Measurements from ENCODE around the gene TAOK2. TPM values are rescaled to one million over a fixed set of nuclear protein-coding genes. Genes with fewer than 3 reads are reported as not detected.

TAOK2 gene
- polyA plus RNA-seq, 2 of the 4 experiments (the other 2 are of a cell fraction) = 13.7 to 30.8 TPM

- ChIA-PET POLR2A (interaction anchor here (0.6 to 2.6 kb wide), 11 partner anchors 10 to 769 kb away, joined by 3 to 42 read pairs (median 5); partner anchors contain the start of genes ASPHD1, SEZ6L2, TAOK2 and TMEM219), CTCF (interaction anchor here (0.6 to 4.8 kb wide), 11 partner anchors 9 to 96 kb away, joined by 3 to 28 read pairs (median 6); partner anchors contain the start of genes INO80E, TAOK2 and TMEM219)
- FAIRE-seq = no peak
- no peak for TF ChIP-seq HEYL (CRISPR knock-in tag; IDR thresholded peaks at IDR 0.05)
- no peak for TF ChIP-seq EHMT2 (IDR thresholded peaks at IDR 0.05; ENCODE audit: low read depth)
- no peak for TF ChIP-seq FOSL2 (IDR thresholded peaks at IDR 0.05)
- no peak for TF ChIP-seq FOSL2 (CRISPR knock-in tag; IDR thresholded peaks at IDR 0.05)
- no peak for TF ChIP-seq NFE2L2 (conservative IDR thresholded peaks at IDR 0.05; ENCODE audit: low read length)
- TF ChIP-seq HOXA7 (CRISPR knock-in tag; IDR thresholded peaks at IDR 0.05) = no peak
- no peak for TF ChIP-seq ATOH8 (CRISPR knock-in tag; IDR thresholded peaks at IDR 0.05; ENCODE audit: low read depth)
- TF ChIP-seq POLR2A (IDR thresholded peaks at IDR 0.05; ENCODE audit: low read length) = no peak
- TF ChIP-seq ZFP36 (IDR thresholded peaks at IDR 0.05; ENCODE audit: borderline replicate concordance, partially characterized antibody) = no peak
- ATAC-seq = peak; percentile 9 to 16; a peak in 3 of 6 replicates
- H3K4me1 ChIP-seq = peaks cover 19% of the 10 kb centered on the region
- no peak for DNase-seq (ENCODE audit: low read depth in 1 of 2, low spot score in 1 of 2)
- peak overlapping the region; percentile 96 to 98 for H3K27ac ChIP-seq
- WGBS (ENCODE audit: missing lambda C conversion rate) = 9% methylated on average over 9 of the region's 9 CpGs
- peak overlapping the region; percentile 98 for H3K4me2 ChIP-seq
- H3K9me3 ChIP-seq = no peaks in the 10 kb centered on the region
- H3K4me3 ChIP-seq = peak overlapping the region; percentile 97
Measured at GRCh38 chr16:29925105-29925756, 48.4 kb upstream of the TAOK2 start.

GRCh38 chr16:29925781-29926710, 47.6 kb upstream of the TAOK2 start, which contains the start of gene KCTD13:
Gene KCTD13 (minus strand): TSS chr16:29926226. CDS start chr16:29926033, 193 bp downstream.
- Histone ChIP-seq H3K9me3 (no peaks in the 10 kb centered on the region), H3K4me2 (peak within 1 kb of the TSS; percentile 98), H3K27ac (peak within 1 kb of the TSS; percentile 96 to 98), H3K4me1 (peaks cover 19% of the 10 kb centered on the region), H3K4me3 (peak within 1 kb of the TSS; percentile 97)
- TF ChIP-seq RFX5 (IDR thresholded peaks at IDR 0.05) = no peak
- TF ChIP-seq MAX (IDR thresholded peaks at IDR 0.05) = peak; percentile 72
- no peak for TF ChIP-seq CHD4 (IDR thresholded peaks at IDR 0.05; ENCODE audit: borderline replicate concordance)
- TF ChIP-seq MAZ (IDR thresholded peaks at IDR 0.05; ENCODE audit: borderline replicate concordance, low read depth, low read length) = 0 out of 2 replicates have a peak, but pooled peaks have one; percentile 30
- TF ChIP-seq JUN (IDR thresholded peaks at IDR 0.05) = peak; percentile 68 to 91
- TF ChIP-seq E2F6 (IDR thresholded peaks at IDR 0.05; ENCODE audit: borderline replicate concordance, low read depth) = peak; percentile 95
- peak; percentile 90 for TF ChIP-seq BCL3 (IDR thresholded peaks at IDR 0.05)
- TF ChIP-seq CEBPB (IDR thresholded peaks at IDR 0.05) = no peak
- peak; percentile 65; the same call in 1 of the 2 replicates for TF ChIP-seq TFCP2L1 (CRISPR knock-in tag; IDR thresholded peaks at IDR 0.05)
- peak in 1 of 2 experiments; percentile 43; a peak in 2 of 5 replicates for TF ChIP-seq RAD21 (conservative IDR thresholded peaks at IDR 0.05 in 1 of 2, IDR thresholded peaks at IDR 0.05 in 1 of 2)
- peak; percentile 66 for TF ChIP-seq PHF8 (IDR thresholded peaks at IDR 0.05; ENCODE audit: borderline replicate concordance, low read depth)
- TF ChIP-seq POLR2A (IDR thresholded peaks at IDR 0.05; ENCODE audit: low read length) = peak; percentile 96
- peak; percentile 19; the same call in 1 of the 3 replicates for TF ChIP-seq SMC3 (IDR thresholded peaks at IDR 0.05)
- DNase-seq (ENCODE audit: low read depth in 1 of 2, low spot score in 1 of 2) (peak; percentile 77 to 97), FAIRE-seq (no peak), ATAC-seq (peak; percentile 87 to 97)
- CTCF ChIA-PET = interaction anchor here (0.6 to 4.8 kb wide), 15 partner anchors 10 to 118 kb away, joined by 3 to 28 read pairs (median 4); partner anchors contain the start of genes TAOK2 and TMEM219
- POLR2A ChIA-PET = interaction anchor here (0.5 to 2.6 kb wide), 13 partner anchors 9 to 768 kb away, joined by 3 to 42 read pairs (median 4); partner anchors contain the start of genes ASPHD1, MVP, SEZ6L2 and TAOK2
- 3% methylated on average over 25 of the region's 89 CpGs for WGBS (ENCODE audit: missing lambda C conversion rate)

Measured in A549 (cell line).